ENCODE data around the gene NPC1.
A peak's percentile ranks its signal among the peaks of the same experiment; 100 is the strongest.
"Not testable (repeated sequence)": the region's sequence is repeated elsewhere in the genome, so short reads cannot be mapped to it uniquely, and the experiment has no call there.

The NPC1 gene

DNA sequence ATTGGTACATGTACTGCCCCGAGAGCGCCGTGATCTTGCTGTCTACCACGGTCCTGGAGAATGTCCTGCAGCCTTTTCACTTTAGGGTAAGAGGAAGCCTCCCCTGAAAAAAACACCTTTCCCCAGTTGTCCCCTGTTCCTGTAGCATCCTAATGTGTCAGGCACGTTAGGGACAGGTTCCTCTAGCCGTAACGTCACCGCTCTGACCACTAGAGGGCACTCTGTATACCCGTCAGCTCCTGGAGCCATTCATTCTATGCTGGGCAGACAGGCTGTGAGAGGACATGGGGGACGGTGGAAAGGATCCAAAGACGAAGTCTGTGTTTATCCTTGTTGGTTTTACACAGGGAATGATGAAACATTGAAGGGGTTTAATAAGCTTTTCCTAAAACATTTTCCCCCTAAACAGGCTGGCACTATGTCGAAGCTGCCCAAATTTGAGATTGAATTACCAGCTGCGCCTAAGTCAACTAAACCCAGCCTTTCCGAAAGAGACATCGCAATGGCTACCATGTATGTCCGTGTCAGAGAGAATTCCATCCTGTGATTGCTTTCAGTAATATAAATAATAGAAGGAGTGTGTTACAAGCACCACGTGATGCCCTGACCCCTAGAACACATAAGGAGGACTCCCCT lies 70.3 kb downstream of the NPC1 start:
- DNase-seq, result peak; percentile 81

DNA sequence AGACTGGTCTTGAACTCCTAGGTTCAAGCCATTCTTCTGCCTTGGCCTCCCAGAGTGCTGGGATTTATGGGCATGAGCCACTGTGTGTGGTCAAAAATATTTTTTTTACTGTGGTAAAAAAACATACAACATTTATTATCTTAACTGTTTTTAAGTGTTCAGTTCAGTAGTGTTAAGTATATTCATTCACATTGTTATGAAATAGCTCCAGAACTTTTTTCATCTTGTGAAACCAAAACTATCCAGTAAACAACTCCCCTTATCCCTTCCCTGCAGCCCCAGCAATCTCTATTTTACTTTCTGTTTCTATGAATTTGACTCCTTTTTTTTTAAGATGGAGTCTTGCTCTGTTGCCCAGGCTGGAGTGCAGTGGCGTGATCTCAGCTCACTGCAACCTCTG lies 73.7 kb downstream of the NPC1 start:
- no peak for DNase-seq

GRCh38 chr18:23512216-23512615 lies 74.1 kb downstream of the NPC1 start:
- DNase-seq, result not testable (repeated sequence)

DNA sequence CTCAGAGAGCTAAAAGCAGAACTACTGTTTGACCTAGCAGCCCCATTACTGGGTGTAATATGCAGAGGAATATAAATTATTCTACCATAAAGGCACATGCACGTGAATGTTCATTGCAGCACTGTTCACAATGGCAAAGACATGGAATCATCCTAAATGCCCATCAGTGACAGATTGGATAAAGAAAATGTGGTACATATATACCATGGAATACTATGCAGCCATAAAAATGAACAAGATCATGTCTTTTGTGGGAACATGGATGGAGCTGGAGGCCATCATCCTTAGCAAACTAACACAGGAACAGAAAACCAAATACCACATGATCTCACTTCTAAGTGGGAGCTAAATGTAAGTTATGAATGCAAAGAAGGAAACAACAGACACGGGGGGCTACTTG lies 75.4 kb downstream of the NPC1 start:
- not testable (repeated sequence) for DNase-seq

DNA sequence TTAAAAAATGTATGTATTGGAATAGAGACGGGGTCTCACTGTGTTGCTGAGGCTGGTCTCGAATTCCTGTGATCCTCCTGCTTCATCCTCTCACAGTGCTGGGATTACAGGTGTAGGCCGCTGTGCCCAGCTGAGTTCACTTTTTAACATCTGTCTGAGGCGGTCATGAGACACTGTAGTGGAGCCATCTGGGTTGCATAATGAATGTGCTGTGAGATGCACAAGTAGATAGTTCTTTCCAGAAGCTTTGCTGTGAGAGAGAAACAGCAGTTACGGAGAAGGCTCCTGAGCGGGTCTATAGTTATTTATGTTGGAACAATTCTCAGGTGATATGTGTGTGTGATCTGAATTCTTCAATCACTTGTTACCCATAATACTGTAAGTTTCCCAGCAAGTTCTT lies 79.9 kb downstream of the NPC1 start:
- DNase-seq, result no peak

DNA sequence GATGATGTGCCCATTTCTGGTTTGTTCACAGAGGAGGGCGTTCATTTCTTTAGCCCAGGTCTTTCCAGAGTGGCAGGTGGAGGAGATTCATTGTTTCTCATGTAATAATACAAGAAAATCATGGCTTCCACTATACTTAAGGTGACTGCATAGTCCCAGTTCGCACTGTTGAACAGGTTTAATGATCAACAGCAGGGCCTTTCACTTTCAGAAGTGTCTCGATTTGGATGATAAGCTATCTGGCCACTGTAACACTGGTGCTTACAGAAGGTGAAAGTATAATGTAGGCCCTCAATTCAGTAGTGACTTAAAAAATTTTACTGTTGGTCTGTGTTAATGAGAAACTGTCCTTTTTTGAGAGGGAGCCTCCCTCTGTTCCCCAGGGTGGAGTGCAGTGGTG lies 81.6 kb downstream of the NPC1 start:
- DNase-seq, result peak; percentile 49

DNA sequence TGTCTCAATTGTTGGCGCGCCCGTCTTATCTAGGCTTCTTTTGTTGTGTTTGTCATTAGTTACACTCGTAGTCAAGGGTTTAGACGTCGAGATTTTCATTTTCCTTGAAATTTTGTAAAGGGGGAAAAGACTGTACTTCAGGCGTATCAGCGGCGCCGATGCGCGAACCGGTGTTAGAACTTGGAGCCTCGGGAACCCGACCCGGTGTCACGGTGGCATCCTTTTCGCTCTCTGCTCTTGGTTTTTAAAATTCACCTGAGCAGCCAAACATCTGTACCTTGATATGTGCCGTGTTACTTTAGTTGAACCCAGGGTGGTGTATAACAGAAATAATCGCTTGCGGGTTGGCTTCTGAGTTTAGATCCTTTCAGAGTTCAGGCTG lies 82.4 kb downstream of the NPC1 start:
- DNase-seq, result no peak

GRCh38 chr18:23503038-23503962 lies 83.0 kb downstream of the NPC1 start, which contains the start of gene RMC1:
Gene RMC1 (plus strand): TSS chr18:23503511. CDS start chr18:23503619, 108 bp downstream.
- DNase-seq, result peak; percentile 97

- DNase-seq, result no peak
These were observed 83.7 kb downstream of the NPC1 start for GRCh38 chr18:23502516-23503037.

- DNase-seq, result no peak
These were observed 84.7 kb downstream of the NPC1 start for GRCh38 chr18:23501626-23502025.

- no peak for DNase-seq
These were observed 87.0 kb downstream of the NPC1 start for GRCh38 chr18:23499291-23499781.

GRCh38 chr18:23498877-23499276 lies 87.4 kb downstream of the NPC1 start:
- peak; percentile 83 for DNase-seq

DNA sequence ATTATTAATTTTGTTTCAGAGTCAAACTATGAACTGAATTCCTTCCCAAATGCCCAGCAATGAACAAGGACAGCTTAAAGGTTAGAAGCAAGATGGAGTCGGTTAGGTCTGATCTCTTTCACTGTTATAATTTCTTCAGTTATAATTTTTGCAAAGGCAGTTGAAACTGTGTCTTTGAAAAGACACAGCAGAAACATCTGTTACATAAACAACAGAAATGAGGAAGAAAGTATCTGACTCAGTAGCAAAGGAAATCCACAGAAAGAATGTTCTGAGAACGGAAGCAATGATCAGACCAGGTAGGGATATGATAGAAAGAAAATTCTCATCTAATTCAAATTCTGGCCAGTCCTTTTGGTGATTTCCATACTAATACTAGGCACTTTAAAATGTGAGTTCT lies 88.2 kb downstream of the NPC1 start:
- DNase-seq, result no peak

DNA sequence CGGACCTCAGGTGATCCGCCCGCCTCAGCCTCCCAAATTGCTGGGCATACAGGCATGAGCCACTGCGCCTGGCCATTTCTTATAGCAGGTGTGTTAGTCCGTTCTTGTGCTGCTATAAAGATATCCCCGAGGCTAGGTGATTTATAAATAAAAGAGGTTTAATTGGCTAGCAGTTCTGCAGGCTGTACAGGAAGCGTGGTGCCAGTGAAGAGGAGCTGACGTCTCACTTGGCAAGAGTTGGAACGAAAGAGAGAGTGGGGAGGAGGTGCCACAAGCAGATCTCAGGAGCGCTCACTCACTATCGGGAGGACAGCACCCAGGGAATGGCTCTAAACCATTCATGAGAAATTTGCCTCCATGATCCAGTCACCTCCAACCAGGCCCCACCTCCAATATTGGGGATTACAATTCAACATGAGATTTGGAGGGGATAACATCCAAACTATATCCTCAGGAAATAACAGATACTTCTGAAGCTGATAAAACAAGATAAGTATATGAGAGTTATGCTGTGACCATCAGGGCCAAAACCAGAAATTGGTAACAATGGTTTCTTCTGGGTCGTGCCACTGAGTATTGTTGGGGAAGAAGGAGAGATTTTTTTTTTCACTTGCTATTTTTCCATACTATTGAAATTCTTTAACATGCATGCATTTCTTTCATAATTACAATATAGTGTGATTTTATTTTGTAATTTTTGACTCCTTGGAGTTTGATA lies 90.4 kb downstream of the NPC1 start:
- no peak for DNase-seq

DNA sequence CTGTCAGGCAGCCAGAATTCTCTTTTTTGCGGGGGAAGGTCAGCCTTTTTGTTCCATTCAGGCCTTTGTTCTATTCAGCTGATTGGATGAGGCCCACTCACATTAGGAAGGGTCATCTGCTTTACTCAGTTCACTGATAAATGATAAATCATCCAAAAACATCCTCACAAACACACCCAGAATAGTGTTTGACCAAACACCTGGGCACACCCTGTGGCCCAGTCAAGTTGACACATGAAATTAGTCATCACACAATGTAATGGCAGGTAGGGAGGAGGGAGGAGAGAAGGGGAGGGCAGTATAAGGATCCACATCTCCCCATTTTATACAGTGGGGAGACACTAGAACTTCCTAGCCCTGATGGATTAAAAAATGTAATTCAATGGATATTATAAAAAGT lies 91.3 kb downstream of the NPC1 start:
- no peak for DNase-seq

- DNase-seq, result no peak
These were observed 92.7 kb downstream of the NPC1 start for GRCh38 chr18:23493654-23494053.

- not testable (repeated sequence) for DNase-seq
These were observed 96.7 kb downstream of the NPC1 start for GRCh38 chr18:23489586-23489985.

DNA sequence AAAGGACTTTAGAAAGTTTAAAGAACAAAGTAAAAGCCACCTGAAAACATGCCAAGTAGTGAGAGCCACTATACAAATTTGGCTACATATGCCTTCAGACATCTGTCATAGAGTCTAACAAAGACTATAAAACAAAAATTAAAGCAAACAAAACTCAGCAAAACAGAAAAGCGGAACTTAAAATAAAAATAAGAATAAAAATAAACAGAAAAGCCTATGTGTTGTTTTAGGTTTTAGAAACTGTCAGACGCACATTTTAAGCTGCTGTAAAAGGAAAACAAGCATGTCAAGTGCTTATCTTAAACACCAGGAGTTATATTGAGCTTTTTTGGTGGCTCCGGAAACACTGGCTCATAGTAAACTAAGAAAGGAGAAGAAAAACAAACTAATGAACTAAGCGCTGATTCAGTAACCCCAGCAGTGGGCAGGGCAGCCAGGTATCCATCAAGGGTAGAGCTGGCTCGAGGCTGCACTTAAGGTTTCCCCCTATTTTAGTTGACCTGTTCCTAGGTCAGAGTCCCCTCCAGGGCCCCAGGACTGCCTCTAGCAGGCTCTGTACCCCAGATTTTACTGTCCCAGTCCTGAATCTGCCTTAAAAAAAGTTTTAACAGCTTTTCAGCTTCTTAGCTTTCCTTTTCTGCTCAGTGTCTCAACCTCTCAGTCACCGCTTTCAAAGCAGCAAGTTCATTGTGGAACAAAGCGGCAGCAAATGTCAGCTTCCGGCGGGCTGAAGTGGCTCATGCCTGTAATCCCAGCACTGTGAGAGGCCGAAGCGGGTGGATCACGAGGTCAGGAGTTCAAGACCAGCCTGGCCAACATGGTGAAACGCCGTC lies 98.4 kb downstream of the NPC1 start:
- DNase-seq, result peak; percentile 25

GRCh38 chr18:23485386-23485785 lies 100.9 kb downstream of the NPC1 start:
- no peak for DNase-seq

- no peak for DNase-seq
These were observed 101.6 kb downstream of the NPC1 start for GRCh38 chr18:23484561-23485182.
